ENCODE measurements around the gene ADAMTS17. TPM values are rescaled to one million over a fixed set of nuclear protein-coding genes. Genes with fewer than 3 reads are reported as not detected.

Gene ADAMTS17
- total RNA-seq, 1 donor from 2014 or later, result 2.3 TPM

- no peak for TF ChIP-seq CTCF (IDR thresholded peaks at IDR 0.05; ENCODE audit: insufficient read depth, low read length, poor library complexity, severe bottlenecking)
- no peak overlapping the region for H3K4me3 ChIP-seq (ENCODE audit: low read depth, low read length)
- H3K36me3 ChIP-seq (ENCODE audit: control insufficient read depth, insufficient read depth, low read length), result no peaks in the 10 kb centered on the region
- H3K27me3 ChIP-seq (ENCODE audit: control insufficient read depth, insufficient read depth, low read length), result no peaks in the 10 kb centered on the region
- no peak for DNase-seq (ENCODE audit: low read depth)
Measured at GRCh38 chr15:100199711-100200286, 142.0 kb downstream of the ADAMTS17 start.

GRCh38 chr15:100198442-100198841, 143.3 kb downstream of the ADAMTS17 start:
- H3K36me3 ChIP-seq (ENCODE audit: control insufficient read depth, insufficient read depth, low read length), result no peaks in the 10 kb centered on the region
- H3K4me3 ChIP-seq (ENCODE audit: low read depth, low read length), result no peak overlapping the region
- TF ChIP-seq CTCF (IDR thresholded peaks at IDR 0.05; ENCODE audit: insufficient read depth, low read length, poor library complexity, severe bottlenecking), result no peak
- no peaks in the 10 kb centered on the region for H3K27me3 ChIP-seq (ENCODE audit: control insufficient read depth, insufficient read depth, low read length)
- no peak for DNase-seq (ENCODE audit: low read depth)

- Histone ChIP-seq H3K36me3 (ENCODE audit: control insufficient read depth, insufficient read depth, low read length) (no peaks in the 10 kb centered on the region), H3K4me3 (ENCODE audit: low read depth, low read length) (no peak overlapping the region), H3K27me3 (ENCODE audit: control insufficient read depth, insufficient read depth, low read length) (no peaks in the 10 kb centered on the region)
- DNase-seq (ENCODE audit: low read depth), result no peak
- TF ChIP-seq CTCF (IDR thresholded peaks at IDR 0.05; ENCODE audit: insufficient read depth, low read length, poor library complexity, severe bottlenecking), result no peak
Measured at GRCh38 chr15:100196326-100197058, 145.3 kb downstream of the ADAMTS17 start.

- DNase-seq (ENCODE audit: low read depth), result no peak
- Histone ChIP-seq H3K27me3 (ENCODE audit: control insufficient read depth, insufficient read depth, low read length) (no peaks in the 10 kb centered on the region), H3K36me3 (ENCODE audit: control insufficient read depth, insufficient read depth, low read length) (no peaks in the 10 kb centered on the region), H3K4me3 (ENCODE audit: low read depth, low read length) (no peak overlapping the region)
- no peak for TF ChIP-seq CTCF (IDR thresholded peaks at IDR 0.05; ENCODE audit: insufficient read depth, low read length, poor library complexity, severe bottlenecking)
Measured at GRCh38 chr15:100194996-100195395, 146.8 kb downstream of the ADAMTS17 start.

GRCh38 chr15:100193277-100193860, 148.4 kb downstream of the ADAMTS17 start:
- Histone ChIP-seq H3K36me3 (ENCODE audit: control insufficient read depth, insufficient read depth, low read length) (no peaks in the 10 kb centered on the region), H3K27me3 (ENCODE audit: control insufficient read depth, insufficient read depth, low read length) (no peaks in the 10 kb centered on the region)
- no peak for TF ChIP-seq CTCF (IDR thresholded peaks at IDR 0.05; ENCODE audit: insufficient read depth, low read length, poor library complexity, severe bottlenecking)

More at GRCh38 chr15:100193277-100193860, 148.4 kb downstream of the ADAMTS17 start:
- DNase-seq (ENCODE audit: low read depth), result no peak
- no peak overlapping the region for H3K4me3 ChIP-seq (ENCODE audit: low read depth, low read length)
